HepG2 (cell line): ENCODE results near the gene DCST2. TPM values are rescaled to one million over a fixed set of nuclear protein-coding genes. Genes with fewer than 3 reads are reported as not detected.
A peak's percentile ranks its signal among the peaks of the same experiment; 100 is the strongest.

Source experiments
- ATRX ChIP-seq: sonication (generic); formaldehyde crosslinking; IDR thresholded peaks from 2 replicates; pipeline ENCODE4 v1.4.0; 2020; ENCODE audit warnings: missing genetic modification reagents, borderline replicate concordance
- BCLAF1 ChIP-seq: fragments of 450-650 bp; IDR thresholded peaks from 2 replicates; pipeline ENCODE4 v1.6.1; 2017; ENCODE audit warnings: mild to moderate bottlenecking
- CEBPG ChIP-seq: IDR thresholded peaks from 2 replicates; pipeline ENCODE4 v1.6.1; 2016
- FOXA3 ChIP-seq: IDR thresholded peaks from 2 replicates; pipeline ENCODE4 v1.6.1; 2016; ENCODE audit warnings: missing genetic modification reagents, missing compliant biosample characterization
- FOXC1 ChIP-seq: sonication (generic); formaldehyde crosslinking; IDR thresholded peaks from 2 replicates; pipeline ENCODE4 v1.8.0; 2022; ENCODE audit warnings: mild to moderate bottlenecking, missing genetic modification reagents, borderline replicate concordance
- KLF6 ChIP-seq: IDR thresholded peaks from 2 replicates; pipeline ENCODE4 v1.8.0; 2016; ENCODE audit warnings: missing biosample characterization, missing genetic modification reagents
- PAF1 ChIP-seq: IDR thresholded peaks from 2 replicates; pipeline ENCODE4 v1.6.1; 2016; ENCODE audit warnings: missing genetic modification reagents, missing compliant biosample characterization
- SRSF1 ChIP-seq: fragments of 200-400 bp; formaldehyde crosslinking; optimal IDR thresholded peaks from 2 replicates; pipeline ENCODE3; 2017; ENCODE audit warnings: mild to moderate bottlenecking, low read depth, low read length, moderate library complexity
- ZNF234 ChIP-seq: sonication (generic); formaldehyde crosslinking; conservative IDR thresholded peaks from 2 replicates; pipeline ENCODE4 v1.5.1; 2020; ENCODE audit warnings: mild to moderate bottlenecking, missing genetic modification reagents
- ZNF275 ChIP-seq: sonication (generic); formaldehyde crosslinking; IDR thresholded peaks from 2 replicates; pipeline ENCODE4 v1.8.0; 2022; ENCODE audit warnings: missing genetic modification reagents, mild to moderate bottlenecking, inconsistent platforms, borderline replicate concordance
- ZNF296 ChIP-seq: sonication (generic); formaldehyde crosslinking; conservative IDR thresholded peaks from 2 replicates; pipeline ENCODE4 v1.5.0; 2020; ENCODE audit warnings: mild to moderate bottlenecking, missing genetic modification reagents
- ZNF407 ChIP-seq: sonication (generic); formaldehyde crosslinking; IDR thresholded peaks from one replicate; pipeline ENCODE4 v1.5.1; 2020; ENCODE audit warnings: mild to moderate bottlenecking, missing genetic modification reagents; ENCODE audit errors: not compliant biosample characterization
- ZNF674 ChIP-seq: sonication (generic); formaldehyde crosslinking; IDR thresholded peaks from 2 replicates; pipeline ENCODE4 v1.5.0; 2020; ENCODE audit warnings: low read depth, mild to moderate bottlenecking, missing genetic modification reagents
- ZSCAN30 ChIP-seq: sonication (generic); formaldehyde crosslinking; IDR thresholded peaks from 2 replicates; pipeline ENCODE4 v1.5.0; 2020; ENCODE audit warnings: mild to moderate bottlenecking, missing genetic modification reagents
- polyA plus RNA-seq, 8 experiments: library from polyadenylated mRNA; depleted of rRNA in 3 of 8; stranded (reverse) in 7 of 8; unstranded in 1 of 8; fragments of >200 nt; fragmentation: Illumina TruSeq in 4 of 8; extraction: Trizol in 4 of 8; gene quantifications; 2 replicates each; pipeline versions ENCODE4 v1.2.1 to v1.2.3, GENCODE V29; 2011 to 2016; ENCODE audit warnings: low read depth in 4 of 8, missing spikeins in 1 of 8, mixed read lengths in 1 of 8; ENCODE audit not compliant: insufficient read depth in 1 of 8
- total RNA-seq, 5 experiments: library from RNA; depleted of rRNA; stranded (reverse); fragments of >200 nt; fragmentation: Illumina TruSeq; extraction: Trizol; gene quantifications; 2 replicates each; pipeline ENCODE4 v1.2.3, GENCODE V29; 2016; ENCODE audit warnings: low read depth in 1 of 5
- TF ChIP-seq, protein P1 (sequence below): IDR thresholded peaks from 2 replicates; pipeline ENCODE4 v1.6.1; 2016; ENCODE audit warnings: missing compliant biosample characterization, missing genetic modification reagents, borderline replicate concordance

DCST2 gene
- total and polyA plus RNA-seq, 2 of the 13 experiments (the other 11 are each of a cell fraction or from before 2014, with no cell fraction given): 0.74 TPM; not detected in 1

- TF ChIP-seq PAF1 (CRISPR knock-in tag) (no peak), ZNF234 (CRISPR knock-in tag) (no peak), ZNF674 (CRISPR knock-in tag) (no peak), FOXC1 (0 out of 2 replicates have a peak, but pooled peaks have one; percentile 60), ATRX (CRISPR knock-in tag) (no peak), CEBPG (0 out of 2 replicates have a peak, but pooled peaks have one; percentile 2), ZNF296 (CRISPR knock-in tag) (no peak), KLF6 (0 out of 2 replicates have a peak, but pooled peaks have one; percentile 49), ZNF275 (no peak), ZNF407 (CRISPR knock-in tag) (no peak), FOXA3 (CRISPR knock-in tag) (peak; percentile 38; the same call in 1 of the 2 replicates), BCLAF1 (no peak), ZSCAN30 (CRISPR knock-in tag) (no peak), SRSF1 (peak; percentile 19)
- TF ChIP-seq, protein P1, sequence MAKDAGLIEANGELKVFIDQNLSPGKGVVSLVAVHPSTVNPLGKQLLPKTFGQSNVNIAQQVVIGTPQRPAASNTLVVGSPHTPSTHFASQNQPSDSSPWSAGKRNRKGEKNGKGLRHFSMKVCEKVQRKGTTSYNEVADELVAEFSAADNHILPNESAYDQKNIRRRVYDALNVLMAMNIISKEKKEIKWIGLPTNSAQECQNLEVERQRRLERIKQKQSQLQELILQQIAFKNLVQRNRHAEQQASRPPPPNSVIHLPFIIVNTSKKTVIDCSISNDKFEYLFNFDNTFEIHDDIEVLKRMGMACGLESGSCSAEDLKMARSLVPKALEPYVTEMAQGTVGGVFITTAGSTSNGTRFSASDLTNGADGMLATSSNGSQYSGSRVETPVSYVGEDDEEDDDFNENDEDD (CRISPR knock-in tag): no peak; the same call in 1 of the 2 replicates
Observed at GRCh38 chr1:154973344-154974101, 60.1 kb downstream of the DCST2 start (continued).
